ENCODE measurements around the gene ZNF22.

ZNF22 gene

DNA sequence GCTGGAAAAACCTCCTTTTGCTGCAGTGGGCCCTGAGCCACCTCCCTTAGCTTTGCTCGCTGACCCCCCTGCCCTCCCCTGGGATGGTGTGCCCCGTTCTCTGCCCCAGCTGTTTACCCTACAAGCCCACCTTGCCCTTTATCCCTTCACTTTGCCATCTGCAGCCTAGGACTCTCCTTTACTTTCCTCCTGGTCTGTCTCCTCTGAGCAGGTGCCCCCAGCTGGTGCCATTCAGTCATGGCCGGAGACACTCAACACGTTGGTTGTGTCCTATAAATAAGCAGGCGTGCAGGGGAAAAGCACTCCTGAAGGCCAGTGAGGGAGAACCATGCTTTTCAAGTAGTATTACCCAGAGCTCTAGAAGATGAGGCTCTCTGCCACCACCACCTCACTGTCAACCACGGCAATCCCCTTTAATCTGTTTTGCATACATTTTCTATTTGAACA, 35.0 kb upstream of the ZNF22 start:
- Histone ChIP-seq H3K4ac (ENCODE audit: low read length) (no peak overlapping the region), H4K8ac (ENCODE audit: low read depth, low read length) (no peak overlapping the region), H4K91ac (ENCODE audit: low read depth, low read length, poor library complexity) (no peak overlapping the region), H3K79me1 (ENCODE audit: low read depth, low read length) (no peaks in the 10 kb centered on the region), H2AFZ (ENCODE audit: low read length) (no peak overlapping the region), H2AK5ac (ENCODE audit: low read depth, low read length) (peak overlapping the region; percentile 23), H3K27me3 (ENCODE audit: control insufficient read depth in 3 of 3, insufficient read depth in 3 of 3, low read depth in 1 of 3, low read length in 3 of 3) (no peaks in the 10 kb centered on the region), H3K4me1 (ENCODE audit: control insufficient read depth in 2 of 2, insufficient read depth in 1 of 2, low read depth in 1 of 2, low read length in 2 of 2) (peaks cover 35% of the 10 kb centered on the region in 2 donors), H3K9me3 (replicated peaks in 1 of 2; ENCODE audit: control insufficient read depth in 2 of 2, insufficient read depth in 1 of 2, low read depth in 1 of 2, low read length in 2 of 2) (no peaks in the 10 kb centered on the region), H3K9ac (ENCODE audit: low read depth, low read length, poor library complexity) (no peak overlapping the region), H3K18ac (ENCODE audit: low read length) (peak overlapping the region; percentile 53), H3K27ac (replicated peaks; ENCODE audit: low read length) (no peak overlapping the region), H2BK15ac (ENCODE audit: low read length) (no peak overlapping the region), H2BK12ac (ENCODE audit: low read length) (no peak overlapping the region), H3K14ac (ENCODE audit: low read length) (no peak overlapping the region), H2BK120ac (ENCODE audit: low read depth, low read length) (no peak overlapping the region), H3K4me2 (ENCODE audit: insufficient read depth, low read length, poor library complexity, severe bottlenecking) (no peak overlapping the region), H3K36me3 (replicated peaks in 1 of 2; ENCODE audit: control insufficient read depth in 2 of 2, insufficient read depth in 2 of 2, low read length in 2 of 2) (peaks cover 0 to 2% of the 10 kb centered on the region in 2 donors), H2BK5ac (ENCODE audit: low read length) (no peak overlapping the region), H3K4me3 (ENCODE audit: low read length in 2 of 2) (no peak overlapping the region), H3K23ac (ENCODE audit: low read depth, low read length, poor library complexity) (no peak overlapping the region)
- WGBS, 2 donors (ENCODE audit: extremely low coverage in 2 of 2, insufficient read length in 2 of 2, insufficient replicate concordance in 1 of 2), result no CpG with 5 or more reads among the region's 6 CpGs
- no peak for DNase-seq (ENCODE audit: low spot score)

- Histone ChIP-seq H3K27ac (replicated peaks; ENCODE audit: low read length) (no peak overlapping the region), H4K8ac (ENCODE audit: low read depth, low read length) (no peak overlapping the region), H2BK15ac (ENCODE audit: low read length) (no peak overlapping the region), H3K4me2 (ENCODE audit: insufficient read depth, low read length, poor library complexity, severe bottlenecking) (no peak overlapping the region), H3K27me3 (ENCODE audit: control insufficient read depth in 3 of 3, insufficient read depth in 3 of 3, low read depth in 1 of 3, low read length in 3 of 3) (no peaks in the 10 kb centered on the region), H3K79me1 (ENCODE audit: low read depth, low read length) (no peaks in the 10 kb centered on the region), H3K36me3 (replicated peaks in 1 of 2; ENCODE audit: control insufficient read depth in 2 of 2, insufficient read depth in 2 of 2, low read length in 2 of 2) (peaks cover 0 to 2% of the 10 kb centered on the region in 2 donors), H2BK12ac (ENCODE audit: low read length) (peak overlapping the region; percentile 17), H2BK5ac (ENCODE audit: low read length) (no peak overlapping the region), H4K91ac (ENCODE audit: low read depth, low read length, poor library complexity) (no peak overlapping the region), H3K14ac (ENCODE audit: low read length) (no peak overlapping the region), H3K23ac (ENCODE audit: low read depth, low read length, poor library complexity) (no peak overlapping the region), H3K9me3 (replicated peaks in 1 of 2; ENCODE audit: control insufficient read depth in 2 of 2, insufficient read depth in 1 of 2, low read depth in 1 of 2, low read length in 2 of 2) (no peaks in the 10 kb centered on the region), H3K4ac (ENCODE audit: low read length) (no peak overlapping the region), H2AK5ac (ENCODE audit: low read depth, low read length) (no peak overlapping the region), H3K4me3 (ENCODE audit: low read length in 2 of 2) (no peak overlapping the region), H3K18ac (ENCODE audit: low read length) (no peak overlapping the region), H3K9ac (ENCODE audit: low read depth, low read length, poor library complexity) (no peak overlapping the region), H3K4me1 (ENCODE audit: control insufficient read depth in 2 of 2, insufficient read depth in 1 of 2, low read depth in 1 of 2, low read length in 2 of 2) (peaks cover 29 to 34% of the 10 kb centered on the region in 2 donors), H2BK120ac (ENCODE audit: low read depth, low read length) (no peak overlapping the region), H2AFZ (ENCODE audit: low read length) (no peak overlapping the region)
- DNase-seq (ENCODE audit: low spot score), result no peak
- no CpG with 5 or more reads among the region's 8 CpGs for WGBS, 2 donors (ENCODE audit: extremely low coverage in 2 of 2, insufficient read length in 2 of 2, insufficient replicate concordance in 1 of 2)
These were observed 34.5 kb upstream of the ZNF22 start for GRCh38 chr10:44966129-44966815.

DNA sequence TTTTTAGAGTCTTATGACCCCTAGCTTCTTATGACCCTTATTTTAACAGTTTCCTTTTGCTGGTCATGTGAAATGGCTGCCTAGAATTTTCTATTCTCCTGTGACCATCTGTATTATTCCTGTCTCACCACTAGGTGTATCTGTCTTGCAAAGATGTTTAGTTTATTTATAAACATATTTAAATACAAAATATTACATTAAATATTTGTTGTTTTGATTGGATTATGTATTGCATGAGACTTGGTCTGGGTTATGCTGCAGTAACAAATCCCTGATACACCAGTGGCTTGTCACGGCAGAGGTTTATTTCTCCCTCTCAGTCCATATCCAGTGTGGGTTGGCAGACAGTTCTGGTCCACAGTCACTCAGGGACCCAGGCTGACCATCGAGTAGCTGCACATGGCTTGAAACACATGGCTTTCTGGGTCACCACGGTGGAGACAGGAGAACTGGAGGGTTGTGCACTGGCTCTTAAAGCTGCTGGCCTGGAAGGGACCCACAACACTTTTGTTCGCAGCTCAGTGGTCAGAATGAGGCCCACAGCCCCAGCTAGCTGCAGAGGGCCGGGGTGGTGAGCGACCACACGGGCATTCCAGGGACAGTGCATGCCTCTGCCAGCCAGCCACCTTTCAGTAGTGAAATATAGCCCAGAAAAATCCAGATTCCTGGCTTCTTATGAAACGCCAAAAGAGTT, 33.8 kb upstream of the ZNF22 start:
- H3K4me2 ChIP-seq (ENCODE audit: insufficient read depth, low read length, poor library complexity, severe bottlenecking), result no peak overlapping the region
- H3K4me3 ChIP-seq (ENCODE audit: low read length in 2 of 2), result no peak overlapping the region
- no peaks in the 10 kb centered on the region for H3K79me1 ChIP-seq (ENCODE audit: low read depth, low read length)
- DNase-seq (ENCODE audit: low spot score), result no peak
- H4K8ac ChIP-seq (ENCODE audit: low read depth, low read length), result no peak overlapping the region
- H3K4me1 ChIP-seq (ENCODE audit: control insufficient read depth in 2 of 2, insufficient read depth in 1 of 2, low read depth in 1 of 2, low read length in 2 of 2), result peaks cover 25 to 34% of the 10 kb centered on the region in 2 donors
- no peak overlapping the region for H3K4ac ChIP-seq (ENCODE audit: low read length)
- H2BK12ac ChIP-seq (ENCODE audit: low read length), result no peak overlapping the region
- H3K27me3 ChIP-seq (ENCODE audit: control insufficient read depth in 3 of 3, insufficient read depth in 3 of 3, low read depth in 1 of 3, low read length in 3 of 3), result no peaks in the 10 kb centered on the region
- no peak overlapping the region for H3K9ac ChIP-seq (ENCODE audit: low read depth, low read length, poor library complexity)
- peaks cover 0 to 2% of the 10 kb centered on the region in 2 donors for H3K36me3 ChIP-seq (replicated peaks in 1 of 2; ENCODE audit: control insufficient read depth in 2 of 2, insufficient read depth in 2 of 2, low read length in 2 of 2)
- WGBS, 2 donors (ENCODE audit: extremely low coverage in 2 of 2, insufficient read length in 2 of 2, insufficient replicate concordance in 1 of 2), result no CpG with 5 or more reads among the region's 8 CpGs
- H2BK15ac ChIP-seq (ENCODE audit: low read length), result no peak overlapping the region
- H3K14ac ChIP-seq (ENCODE audit: low read length), result no peak overlapping the region
- no peak overlapping the region for H3K23ac ChIP-seq (ENCODE audit: low read depth, low read length, poor library complexity)
- H2BK5ac ChIP-seq (ENCODE audit: low read length), result no peak overlapping the region
- H2AK5ac ChIP-seq (ENCODE audit: low read depth, low read length), result peak overlapping the region; percentile 10
- H3K18ac ChIP-seq (ENCODE audit: low read length), result peak overlapping the region; percentile 24
- H3K27ac ChIP-seq (replicated peaks; ENCODE audit: low read length), result no peak overlapping the region
- no peaks in the 10 kb centered on the region for H3K9me3 ChIP-seq (replicated peaks in 1 of 2; ENCODE audit: control insufficient read depth in 2 of 2, insufficient read depth in 1 of 2, low read depth in 1 of 2, low read length in 2 of 2)
- H4K91ac ChIP-seq (ENCODE audit: low read depth, low read length, poor library complexity), result no peak overlapping the region
- H2BK120ac ChIP-seq (ENCODE audit: low read depth, low read length), result no peak overlapping the region
- no peak overlapping the region for H2AFZ ChIP-seq (ENCODE audit: low read length)

DNA sequence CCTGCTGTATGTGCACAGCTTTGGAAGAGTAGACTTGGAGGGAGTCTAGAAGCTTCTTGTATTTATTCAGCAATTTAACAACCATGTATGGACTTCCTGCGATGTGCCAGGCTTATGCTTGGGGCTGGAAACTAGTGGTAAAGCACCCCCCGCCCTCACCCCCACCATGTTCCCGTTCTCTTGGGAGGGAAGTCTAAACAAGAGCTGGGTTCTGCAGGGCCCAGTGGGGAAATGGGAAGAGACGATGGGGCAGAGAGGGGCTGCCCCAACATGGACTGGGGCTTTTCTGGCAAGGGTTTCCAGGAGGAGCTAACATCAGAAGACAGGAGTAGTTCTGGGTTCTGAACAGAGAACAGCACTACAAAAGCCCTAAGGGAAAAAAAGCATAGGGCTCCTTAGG, 33.1 kb upstream of the ZNF22 start:
- no peak overlapping the region for H2AFZ ChIP-seq (ENCODE audit: low read length)
- no CpG with 5 or more reads among the region's 4 CpGs for WGBS, 2 donors (ENCODE audit: extremely low coverage in 2 of 2, insufficient read length in 2 of 2, insufficient replicate concordance in 1 of 2)

More for the DNA sequence above, 33.1 kb upstream of the ZNF22 start:
- Histone ChIP-seq H3K4me3 (ENCODE audit: low read length in 2 of 2) (no peak overlapping the region), H3K9me3 (replicated peaks in 1 of 2; ENCODE audit: control insufficient read depth in 2 of 2, insufficient read depth in 1 of 2, low read depth in 1 of 2, low read length in 2 of 2) (no peaks in the 10 kb centered on the region), H3K27ac (replicated peaks; ENCODE audit: low read length) (no peak overlapping the region), H3K4me1 (ENCODE audit: control insufficient read depth in 2 of 2, insufficient read depth in 1 of 2, low read depth in 1 of 2, low read length in 2 of 2) (peaks cover 21 to 32% of the 10 kb centered on the region in 2 donors), H3K23ac (ENCODE audit: low read depth, low read length, poor library complexity) (no peak overlapping the region), H2BK15ac (ENCODE audit: low read length) (no peak overlapping the region), H3K18ac (ENCODE audit: low read length) (no peak overlapping the region), H4K8ac (ENCODE audit: low read depth, low read length) (no peak overlapping the region), H3K79me1 (ENCODE audit: low read depth, low read length) (peaks cover 3% of the 10 kb centered on the region), H2BK12ac (ENCODE audit: low read length) (no peak overlapping the region), H3K27me3 (ENCODE audit: control insufficient read depth in 3 of 3, insufficient read depth in 3 of 3, low read depth in 1 of 3, low read length in 3 of 3) (no peaks in the 10 kb centered on the region), H3K4ac (ENCODE audit: low read length) (no peak overlapping the region), H3K14ac (ENCODE audit: low read length) (peak overlapping the region; percentile 25), H3K36me3 (replicated peaks in 1 of 2; ENCODE audit: control insufficient read depth in 2 of 2, insufficient read depth in 2 of 2, low read length in 2 of 2) (no peaks in the 10 kb centered on the region), H4K91ac (ENCODE audit: low read depth, low read length, poor library complexity) (no peak overlapping the region), H3K9ac (ENCODE audit: low read depth, low read length, poor library complexity) (no peak overlapping the region), H2BK5ac (ENCODE audit: low read length) (no peak overlapping the region), H2AK5ac (ENCODE audit: low read depth, low read length) (no peak overlapping the region), H3K4me2 (ENCODE audit: insufficient read depth, low read length, poor library complexity, severe bottlenecking) (no peak overlapping the region), H2BK120ac (ENCODE audit: low read depth, low read length) (no peak overlapping the region)
- no peak for DNase-seq (ENCODE audit: low spot score)
